Measurements from ENCODE around the gene ALAS1.

The ALAS1 gene

GRCh38 chr3:52208556-52208955 is 10.6 kb downstream of the ALAS1 start:
- no peaks in the 10 kb centered on the region for H4K20me1 ChIP-seq (ENCODE audit: insufficient read depth)
- no peak overlapping the region for H3K9ac ChIP-seq
- no peaks in the 10 kb centered on the region for H3K27me3 ChIP-seq (ENCODE audit: insufficient read depth, low read depth)
- no peaks in the 10 kb centered on the region for H3K79me2 ChIP-seq (ENCODE audit: insufficient read depth, low read depth)
- peaks cover 3% of the 10 kb centered on the region; the same call in 1 of the 2 replicates for H3K36me3 ChIP-seq (ENCODE audit: insufficient read depth)
- H3K27ac ChIP-seq = no peak overlapping the region
- H2AFZ ChIP-seq (ENCODE audit: low read depth) = no peak overlapping the region
- H3K4me3 ChIP-seq (IDR thresholded peaks at IDR 0.05; ENCODE audit: insufficient read depth, low read depth, low read length) = no peak overlapping the region
- H3K4me1 ChIP-seq (ENCODE audit: low read depth, poor library complexity, severe bottlenecking) = peaks cover 26% of the 10 kb centered on the region
- TF ChIP-seq CTCF (conservative IDR thresholded peaks at IDR 0.05; ENCODE audit: low read depth, low read length) = no peak
- no peak overlapping the region for H3K4me2 ChIP-seq

GRCh38 chr3:52210037-52210436 is 12.1 kb downstream of the ALAS1 start:
- Histone ChIP-seq H2AFZ (ENCODE audit: low read depth) (no peak overlapping the region), H3K4me2 (no peak overlapping the region), H3K9ac (no peak overlapping the region), H4K20me1 (ENCODE audit: insufficient read depth) (no peaks in the 10 kb centered on the region), H3K27me3 (ENCODE audit: insufficient read depth, low read depth) (no peaks in the 10 kb centered on the region), H3K27ac (no peak overlapping the region), H3K36me3 (ENCODE audit: insufficient read depth) (peaks cover 3% of the 10 kb centered on the region; the same call in 1 of the 2 replicates), H3K4me1 (ENCODE audit: low read depth, poor library complexity, severe bottlenecking) (peaks cover 12% of the 10 kb centered on the region), H3K79me2 (ENCODE audit: insufficient read depth, low read depth) (no peaks in the 10 kb centered on the region), H3K4me3 (IDR thresholded peaks at IDR 0.05; ENCODE audit: insufficient read depth, low read depth, low read length) (no peak overlapping the region)
- TF ChIP-seq CTCF (conservative IDR thresholded peaks at IDR 0.05; ENCODE audit: low read depth, low read length) = no peak

GRCh38 chr3:52210550-52211046 is 12.6 kb downstream of the ALAS1 start:
- H3K4me3 ChIP-seq (IDR thresholded peaks at IDR 0.05; ENCODE audit: insufficient read depth, low read depth, low read length) = no peak overlapping the region
- H3K9ac ChIP-seq = no peak overlapping the region
- H3K4me1 ChIP-seq (ENCODE audit: low read depth, poor library complexity, severe bottlenecking) = peaks cover 7% of the 10 kb centered on the region
- H3K27ac ChIP-seq = no peak overlapping the region
- H3K79me2 ChIP-seq (ENCODE audit: insufficient read depth, low read depth) = no peaks in the 10 kb centered on the region
- H3K27me3 ChIP-seq (ENCODE audit: insufficient read depth, low read depth) = no peaks in the 10 kb centered on the region
- no peak for TF ChIP-seq CTCF (conservative IDR thresholded peaks at IDR 0.05; ENCODE audit: low read depth, low read length)
- no peak overlapping the region for H3K4me2 ChIP-seq
- H2AFZ ChIP-seq (ENCODE audit: low read depth) = no peak overlapping the region
- no peaks in the 10 kb centered on the region for H4K20me1 ChIP-seq (ENCODE audit: insufficient read depth)
- H3K36me3 ChIP-seq (ENCODE audit: insufficient read depth) = peaks cover 3% of the 10 kb centered on the region; the same call in 1 of the 2 replicates

DNA sequence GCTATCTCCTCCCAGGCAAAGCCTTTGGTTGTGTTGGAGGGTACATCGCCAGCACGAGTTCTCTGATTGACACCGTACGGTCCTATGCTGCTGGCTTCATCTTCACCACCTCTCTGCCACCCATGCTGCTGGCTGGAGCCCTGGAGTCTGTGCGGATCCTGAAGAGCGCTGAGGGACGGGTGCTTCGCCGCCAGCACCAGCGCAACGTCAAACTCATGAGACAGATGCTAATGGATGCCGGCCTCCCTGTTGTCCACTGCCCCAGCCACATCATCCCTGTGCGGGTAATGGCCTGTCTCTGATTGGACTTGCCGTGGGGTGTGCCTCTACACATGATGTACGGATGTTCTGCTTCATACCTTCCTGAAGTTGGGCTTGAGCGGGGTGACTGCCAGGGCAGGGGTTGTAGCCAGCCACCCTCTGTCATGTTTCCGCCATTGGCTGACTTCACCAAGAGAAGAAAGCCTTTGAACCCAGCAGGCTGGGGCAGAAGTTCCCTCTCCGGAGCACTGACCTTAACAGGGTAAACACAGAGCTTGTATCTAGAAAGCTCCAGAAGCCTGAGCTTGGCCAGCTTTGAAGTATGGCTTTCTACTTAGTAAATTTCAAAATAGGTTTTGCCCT is 13.4 kb downstream of the ALAS1 start:
- TF ChIP-seq CTCF (conservative IDR thresholded peaks at IDR 0.05; ENCODE audit: low read depth, low read length) = no peak
- Histone ChIP-seq H3K27ac (no peak overlapping the region), H3K4me3 (IDR thresholded peaks at IDR 0.05; ENCODE audit: insufficient read depth, low read depth, low read length) (no peak overlapping the region), H4K20me1 (ENCODE audit: insufficient read depth) (no peaks in the 10 kb centered on the region), H3K27me3 (ENCODE audit: insufficient read depth, low read depth) (no peaks in the 10 kb centered on the region), H3K79me2 (ENCODE audit: insufficient read depth, low read depth) (no peaks in the 10 kb centered on the region), H3K4me1 (ENCODE audit: low read depth, poor library complexity, severe bottlenecking) (no peaks in the 10 kb centered on the region), H2AFZ (ENCODE audit: low read depth) (no peak overlapping the region), H3K36me3 (ENCODE audit: insufficient read depth) (peaks cover 3% of the 10 kb centered on the region; the same call in 1 of the 2 replicates), H3K9ac (no peak overlapping the region), H3K4me2 (no peak overlapping the region)

Measured in KMS-11 (cell line).